Peyer's patch (tissue), 4 donors: ENCODE data around the gene MYLK. TPM values are rescaled to one million over a fixed set of nuclear protein-coding genes. Genes with fewer than 3 reads are reported as not detected.

Experiments used
- DNase-seq, 3 donors: peaks; one replicate each; pipeline ENCODE4 v3.0.0-alpha.2; 2017 to 2019
- H3K27ac ChIP-seq, 4 donors: fragments of 200-600 bp; sonication (generic); one replicate each; pipeline ENCODE4 v1.5.1; 2016 to 2019
- H3K27me3 ChIP-seq, 2 donors: fragments of 200-600 bp; sonication (generic); one replicate each; pipeline ENCODE4 v1.5.1; 2019
- H3K36me3 ChIP-seq, 3 donors: fragments of 200-600 bp; sonication (generic); one replicate each; pipeline ENCODE4 v1.5.1; 2016 to 2019
- H3K4me1 ChIP-seq, 4 donors: fragments of 200-600 bp; sonication (generic); one replicate each; pipeline ENCODE4 v1.5.1; 2016 to 2019
- H3K4me3 ChIP-seq, 4 donors: fragments of 200-600 bp; sonication (generic); 1 replicate in 3 of 4; 2 replicates in 1 of 4; pipeline ENCODE4 v1.5.1; 2016 to 2019; ENCODE audit warnings: mild to moderate bottlenecking in 1 of 4
- H3K9me3 ChIP-seq, 4 donors: fragments of 200-600 bp; sonication (generic); one replicate each; pipeline ENCODE4 v1.5.1; 2016 to 2019; ENCODE audit warnings: mild to moderate bottlenecking in 1 of 4
- CTCF ChIP-seq, 6 experiments: fragments of 450-650 bp in 4 of 6; fragments of 200-600 bp in 2 of 6; sonication (generic) in 1 of 6; IDR thresholded peaks; one replicate each; pipeline ENCODE4 v1.5.1; 2017 to 2019; ENCODE audit warnings: antibody characterized with exemption in 6 of 6, mild to moderate bottlenecking in 3 of 6, moderate library complexity in 1 of 6
- POLR2A ChIP-seq, 2 donors: fragments of 450-650 bp; IDR thresholded peaks; one replicate each; pipeline ENCODE4 v1.5.1; 2017; ENCODE audit warnings: antibody characterized with exemption in 2 of 2, mild to moderate bottlenecking in 2 of 2, moderate library complexity in 2 of 2
- total RNA-seq, 4 donors: library from RNA; depleted of rRNA; stranded (reverse); fragments of >200 nt; gene quantifications; one replicate each; pipeline ENCODE4 v1.1.0, GENCODE V29; 2016

MYLK gene
- total RNA-seq, 4 donors from 2014 or later: 81.3 to 117 (median 94.1) TPM

- TF ChIP-seq CTCF (IDR thresholded peaks at IDR 0.05): no peak
- no peak for TF ChIP-seq POLR2A (IDR thresholded peaks at IDR 0.05)
- Histone ChIP-seq H3K36me3 (no peaks in the 10 kb centered on the region), H3K27ac (no peak overlapping the region), H3K4me3 (no peak overlapping the region), H3K9me3 (no peaks in the 10 kb centered on the region), H3K27me3 (no peaks in the 10 kb centered on the region), H3K4me1 (no peaks in the 10 kb centered on the region)
- DNase-seq: no peak
Observed at GRCh38 chr3:123764647-123765046, 119.5 kb downstream of the MYLK start.

- H3K27me3 ChIP-seq: no peaks in the 10 kb centered on the region
- H3K4me1 ChIP-seq: no peaks in the 10 kb centered on the region
- H3K4me3 ChIP-seq: no peak overlapping the region
- DNase-seq: no peak
- no peak for TF ChIP-seq POLR2A (IDR thresholded peaks at IDR 0.05)
- no peaks in the 10 kb centered on the region for H3K9me3 ChIP-seq
- H3K27ac ChIP-seq: no peak overlapping the region
- no peaks in the 10 kb centered on the region for H3K36me3 ChIP-seq
Observed at GRCh38 chr3:123762805-123763204, 121.3 kb downstream of the MYLK start.

- no peaks in the 10 kb centered on the region for H3K4me1 ChIP-seq
- H3K27me3 ChIP-seq: no peaks in the 10 kb centered on the region
- no peak for TF ChIP-seq CTCF (IDR thresholded peaks at IDR 0.05)
- no peak for TF ChIP-seq POLR2A (IDR thresholded peaks at IDR 0.05)
- H3K9me3 ChIP-seq: no peaks in the 10 kb centered on the region
- H3K36me3 ChIP-seq: no peaks in the 10 kb centered on the region
- no peak overlapping the region for H3K27ac ChIP-seq
- no peak overlapping the region for H3K4me3 ChIP-seq
- no peak for DNase-seq
Observed at GRCh38 chr3:123760817-123761216, 123.3 kb downstream of the MYLK start.

- Histone ChIP-seq H3K9me3 (no peaks in the 10 kb centered on the region), H3K4me1 (no peaks in the 10 kb centered on the region), H3K36me3 (no peaks in the 10 kb centered on the region), H3K27ac (no peak overlapping the region), H3K27me3 (no peaks in the 10 kb centered on the region), H3K4me3 (no peak overlapping the region)
- DNase-seq: no peak
- TF ChIP-seq POLR2A (IDR thresholded peaks at IDR 0.05) (no peak), CTCF (IDR thresholded peaks at IDR 0.05) (no peak)
Observed at GRCh38 chr3:123759871-123760270, 124.3 kb downstream of the MYLK start.

GRCh38 chr3:123759311-123759710, 124.8 kb downstream of the MYLK start:
- no peak for TF ChIP-seq POLR2A (IDR thresholded peaks at IDR 0.05)
- H3K9me3 ChIP-seq: no peaks in the 10 kb centered on the region
- H3K36me3 ChIP-seq: no peaks in the 10 kb centered on the region
- H3K27ac ChIP-seq: no peak overlapping the region
- no peak for DNase-seq
- H3K27me3 ChIP-seq: no peaks in the 10 kb centered on the region
- peaks cover 0 to 4% (median 0%) of the 10 kb centered on the region in 4 donors for H3K4me1 ChIP-seq
- no peak overlapping the region for H3K4me3 ChIP-seq

- peaks cover 0 to 10% (median 0%) of the 10 kb centered on the region in 4 donors for H3K4me1 ChIP-seq
Observed at GRCh38 chr3:123758081-123758564, 126.0 kb downstream of the MYLK start.

More at GRCh38 chr3:123758081-123758564, 126.0 kb downstream of the MYLK start:
- no peaks in the 10 kb centered on the region for H3K36me3 ChIP-seq
- TF ChIP-seq CTCF (IDR thresholded peaks at IDR 0.05): no peak
- TF ChIP-seq POLR2A (IDR thresholded peaks at IDR 0.05): no peak
- no peak for DNase-seq
- no peaks in the 10 kb centered on the region for H3K27me3 ChIP-seq
- no peak overlapping the region for H3K27ac ChIP-seq
- H3K4me3 ChIP-seq: no peak overlapping the region
- H3K9me3 ChIP-seq: no peaks in the 10 kb centered on the region
